GM23248 (cell line): ENCODE results near the gene MANF.

Source experiments
- EZH2 ChIP-seq: fragments of 200-600 bp; sonication (generic); IDR thresholded peaks from 2 replicates; pipeline ENCODE4 v1.6.1; 2018; ENCODE audit warnings: antibody characterized with exemption, mild to moderate bottlenecking; ENCODE audit not compliant: insufficient read depth, poor library complexity, severe bottlenecking
- EZH2phosphoT487 ChIP-seq: fragments of 200-600 bp; sonication (generic); IDR thresholded peaks from 2 replicates; pipeline ENCODE4 v1.6.1; 2018; ENCODE audit warnings: antibody characterized with exemption, moderate library complexity, mild to moderate bottlenecking, low read depth; ENCODE audit not compliant: insufficient read depth

- TF ChIP-seq EZH2 (no peak), EZH2phosphoT487 (no peak)
Observed at GRCh38 chr3:51401735-51402134, 16.6 kb downstream of the MANF start.
